ENCODE measurements around the gene LAG3.
"Not testable (repeated sequence)": the region's sequence is repeated elsewhere in the genome, so short reads cannot be mapped to it uniquely, and the experiment has no call there.

Gene LAG3
- total RNA-seq: 6.8 to 19.9 (median 12.5) reads per million in 4 experiments

- DNase-seq: no peak
Observed at GRCh38 chr12:6772331-6772695, at the start of gene LAG3. Gene LAG3 (plus strand): TSS chr12:6772520. CDS start chr12:6772853, 333 bp downstream.

- no peak for DNase-seq
Observed at GRCh38 chr12:6722863-6723262, 49.5 kb upstream of the LAG3 start.

DNA sequence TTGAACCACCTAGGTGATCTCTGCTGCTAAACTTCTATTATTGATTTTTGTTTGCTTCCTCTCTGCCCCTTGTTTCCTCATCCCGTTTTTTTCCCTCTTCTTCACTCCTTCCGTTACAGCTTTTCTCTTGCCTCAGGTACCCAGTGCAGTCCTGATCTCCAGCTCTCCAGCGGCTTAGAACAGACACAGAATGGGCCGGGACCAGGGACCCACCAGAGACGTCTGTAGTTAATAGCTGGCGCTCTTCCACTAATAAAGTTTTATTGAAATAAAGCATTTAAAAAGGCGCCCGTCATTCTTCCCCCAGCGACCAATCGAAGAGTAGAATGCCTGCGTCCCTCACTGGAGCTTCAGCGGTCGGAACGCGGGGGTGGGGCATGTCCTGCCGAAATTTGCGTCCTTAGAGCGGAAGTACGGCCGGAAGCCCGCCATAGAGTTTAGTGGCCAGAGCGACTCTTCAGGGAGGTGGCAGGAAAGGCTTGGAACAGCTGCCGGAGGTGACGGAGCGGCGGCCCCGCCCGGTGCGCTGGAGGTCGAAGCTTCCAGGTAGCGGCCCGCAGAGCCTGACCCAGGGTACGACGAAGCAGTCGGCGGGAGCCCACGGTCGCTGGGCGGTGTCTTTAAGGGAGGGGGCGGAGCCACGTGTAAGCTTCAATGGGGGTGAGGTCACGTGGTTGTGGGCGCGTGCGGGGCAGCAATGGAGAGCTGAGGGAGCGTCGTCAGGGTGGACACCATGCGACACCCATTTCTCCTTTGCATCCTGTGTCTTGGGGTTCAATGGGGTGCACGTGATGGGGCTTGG lies 48.5 kb upstream of the LAG3 start, which contains the start of gene COPS7A:
Gene COPS7A (plus strand): TSS at position 440 of the 802 bp plus-strand sequence. CDS start 611 bp downstream, outside the sequence.
- peak; percentile 81 for DNase-seq

DNA sequence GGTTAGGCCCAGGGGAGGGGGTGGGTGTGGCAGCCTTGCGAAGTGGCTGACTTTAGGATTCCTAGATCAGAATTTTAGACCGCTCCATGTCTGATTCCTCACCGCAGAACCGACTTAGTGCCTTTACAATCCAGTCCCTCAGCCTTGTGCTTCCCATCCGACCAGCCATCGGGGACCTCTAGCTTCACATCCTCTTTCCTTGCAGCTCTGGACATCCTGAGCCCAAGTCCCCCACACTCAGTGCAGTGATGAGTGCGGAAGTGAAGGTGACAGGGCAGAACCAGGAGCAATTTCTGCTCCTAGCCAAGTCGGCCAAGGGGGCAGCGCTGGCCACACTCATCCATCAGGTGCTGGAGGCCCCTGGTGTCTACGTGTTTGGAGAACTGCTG lies 47.9 kb upstream of the LAG3 start:
- no peak for DNase-seq

DNA sequence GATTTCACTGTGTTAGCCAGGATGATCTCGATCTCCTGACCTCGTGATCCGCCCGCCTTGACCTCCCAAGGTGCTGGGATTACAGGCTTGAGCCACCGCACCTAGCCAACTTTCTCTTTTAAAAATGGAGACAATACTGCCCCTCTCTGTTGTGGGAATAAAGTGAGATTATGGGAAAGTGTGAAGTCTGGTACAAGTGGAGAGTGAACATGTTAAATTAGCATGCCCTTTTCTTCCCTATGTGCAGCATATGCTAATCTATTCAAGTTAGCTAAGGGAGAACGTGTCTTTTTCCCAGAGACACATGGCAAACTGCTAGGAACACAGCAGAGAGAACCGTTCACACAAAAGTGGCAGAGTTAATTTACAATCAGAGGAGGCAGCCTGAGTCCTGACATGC lies 47.0 kb upstream of the LAG3 start:
- DNase-seq: no peak

- DNase-seq: no peak
Observed at GRCh38 chr12:6729186-6729585, 43.1 kb upstream of the LAG3 start.

- no peak for DNase-seq
Observed at GRCh38 chr12:6730169-6730568, 42.2 kb upstream of the LAG3 start.

- no peak for DNase-seq
Observed at GRCh38 chr12:6734506-6735387, 37.6 kb upstream of the LAG3 start.

GRCh38 chr12:6735448-6736191 lies 36.7 kb upstream of the LAG3 start:
- DNase-seq: no peak

DNA sequence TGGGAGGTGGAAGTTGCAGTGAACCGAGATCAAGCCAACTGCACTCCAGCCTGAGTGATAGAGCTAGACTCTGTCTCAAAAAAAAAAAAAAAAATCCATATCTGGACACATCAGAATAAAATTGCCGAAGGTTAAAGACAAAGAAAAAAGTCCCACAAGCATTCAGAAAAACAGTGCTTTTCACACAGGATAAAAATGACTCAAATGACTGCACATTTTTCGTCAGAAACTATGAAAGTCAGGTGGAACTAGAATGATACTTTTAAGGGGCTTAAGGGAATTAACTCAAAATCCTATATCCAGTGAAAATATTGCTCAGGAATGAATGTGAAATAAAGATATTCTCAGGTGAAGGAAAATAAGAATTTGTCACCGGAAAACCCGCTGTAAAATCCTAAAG lies 35.6 kb upstream of the LAG3 start:
- no peak for DNase-seq

GRCh38 chr12:6742080-6742479 lies 30.2 kb upstream of the LAG3 start:
- DNase-seq: not testable (repeated sequence)

DNA sequence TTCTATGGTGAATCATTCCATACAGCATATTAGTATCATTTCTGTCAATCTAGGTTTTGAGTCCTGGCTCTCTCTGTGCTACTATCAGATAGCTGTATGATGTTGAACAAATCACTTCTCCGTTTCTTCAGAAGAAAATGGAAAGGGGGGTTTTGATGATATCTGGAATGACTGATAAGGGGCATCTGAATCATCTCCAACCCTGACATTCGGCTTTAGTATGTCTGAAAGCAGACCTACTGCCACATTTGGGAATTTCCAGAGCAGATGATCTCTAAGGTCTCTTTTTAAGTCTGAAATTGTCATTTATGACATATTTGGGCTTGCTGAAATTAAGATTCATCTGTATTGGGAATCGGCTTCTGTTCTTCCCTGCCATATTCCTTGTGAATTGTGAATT lies 29.5 kb upstream of the LAG3 start:
- no peak for DNase-seq

- not testable (repeated sequence) for DNase-seq
Observed at GRCh38 chr12:6743300-6743699, 29.0 kb upstream of the LAG3 start.

DNA sequence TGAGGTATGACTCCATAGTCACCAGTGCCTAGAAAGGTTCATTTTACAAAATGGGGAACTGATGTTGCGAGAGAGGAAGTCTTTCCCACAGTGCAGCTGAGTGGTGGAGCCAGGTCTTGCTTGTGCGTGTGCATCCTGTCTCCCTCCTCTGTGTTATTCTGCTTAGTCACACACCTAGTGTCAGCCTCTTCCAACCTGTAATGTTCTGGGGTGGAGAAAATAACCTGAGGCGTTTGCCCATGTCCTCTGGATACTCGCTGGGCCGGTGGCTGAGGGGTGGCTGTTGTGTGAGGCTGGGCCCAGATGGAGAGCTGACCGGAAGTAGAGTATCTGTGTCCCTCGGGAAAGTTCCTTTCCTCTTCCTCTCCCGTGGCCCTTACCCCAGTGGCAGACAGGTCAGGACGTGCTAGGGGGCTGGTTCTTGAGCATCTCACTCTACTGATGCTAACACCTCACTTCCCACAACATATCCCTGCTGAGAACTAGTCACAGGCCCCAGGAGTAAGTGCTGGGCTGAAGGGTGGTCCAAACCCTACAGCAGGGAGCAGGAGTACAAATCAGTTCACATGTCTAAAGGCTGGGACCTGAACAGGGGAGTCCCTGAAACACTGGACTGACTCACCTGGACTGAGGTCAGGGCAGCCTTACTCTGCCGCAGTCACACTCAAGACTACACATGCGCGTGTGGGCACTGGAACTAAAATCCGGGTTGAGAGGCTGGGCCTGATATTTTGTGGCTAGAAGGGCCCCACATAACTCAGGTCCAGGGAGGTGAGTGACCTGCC lies 26.4 kb upstream of the LAG3 start:
- DNase-seq: no peak

GRCh38 chr12:6747216-6747615 lies 25.1 kb upstream of the LAG3 start:
- DNase-seq: no peak

DNA sequence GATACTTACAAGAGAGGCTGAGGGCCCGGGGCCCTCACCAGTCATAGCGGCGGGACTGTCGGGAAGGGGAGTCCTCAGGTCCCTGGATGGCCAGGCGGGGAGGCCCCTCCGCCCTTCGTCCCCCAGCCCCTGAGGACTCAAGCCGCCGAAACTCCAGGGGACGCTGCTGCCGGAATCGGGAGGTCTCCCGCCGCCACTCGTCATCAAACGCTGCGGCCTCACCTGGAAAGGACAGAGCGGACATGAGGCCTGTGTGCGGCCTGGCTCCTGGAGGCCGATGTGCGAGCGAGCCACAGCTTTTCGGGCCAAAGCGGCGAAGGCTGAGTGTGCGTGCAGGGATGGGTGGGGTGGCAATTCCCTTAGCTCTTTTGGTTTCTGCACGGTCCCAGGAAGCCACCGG lies 23.6 kb upstream of the LAG3 start:
- no peak for DNase-seq

- DNase-seq: no peak
Observed at GRCh38 chr12:6750506-6750905, 21.8 kb upstream of the LAG3 start.

- no peak for DNase-seq
Observed at GRCh38 chr12:6751767-6752166, 20.6 kb upstream of the LAG3 start.

DNA sequence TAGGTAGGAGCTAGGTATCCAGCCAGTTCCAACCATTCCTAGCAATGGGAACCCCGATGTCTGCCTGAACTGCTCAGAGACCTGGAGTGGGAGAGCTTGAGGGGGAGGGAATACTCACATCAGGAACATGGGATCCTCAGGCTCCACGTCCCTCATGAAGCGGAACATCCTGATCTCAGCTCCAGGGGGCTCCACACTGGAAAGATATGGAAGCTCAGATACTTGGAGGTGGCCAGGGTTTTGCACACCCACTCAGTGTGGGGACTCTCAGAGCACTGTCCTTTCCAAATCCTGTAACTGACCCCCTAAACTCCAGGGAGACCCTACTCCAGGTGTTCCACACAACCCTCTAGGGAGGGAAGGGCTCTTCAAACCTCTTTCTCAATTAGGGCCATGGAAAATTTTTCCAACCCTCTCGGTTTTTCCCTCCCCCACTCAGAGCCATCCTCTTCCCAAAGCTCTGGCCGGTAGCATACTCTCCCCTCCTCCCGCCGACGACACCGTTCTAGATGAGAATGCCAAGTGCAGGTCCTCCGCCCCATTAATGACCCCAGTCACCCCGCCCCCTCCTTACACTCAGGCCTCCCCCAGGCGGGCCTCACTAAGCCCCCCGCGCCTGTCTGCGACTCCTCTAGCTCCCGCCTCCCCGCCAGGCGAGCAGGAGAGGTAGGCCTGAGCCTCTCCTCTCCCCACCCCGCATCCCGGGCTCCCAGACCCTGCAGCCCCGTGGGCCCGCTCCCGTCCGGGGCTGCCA lies 20.0 kb upstream of the LAG3 start:
- peak; percentile 44 for DNase-seq

DNA sequence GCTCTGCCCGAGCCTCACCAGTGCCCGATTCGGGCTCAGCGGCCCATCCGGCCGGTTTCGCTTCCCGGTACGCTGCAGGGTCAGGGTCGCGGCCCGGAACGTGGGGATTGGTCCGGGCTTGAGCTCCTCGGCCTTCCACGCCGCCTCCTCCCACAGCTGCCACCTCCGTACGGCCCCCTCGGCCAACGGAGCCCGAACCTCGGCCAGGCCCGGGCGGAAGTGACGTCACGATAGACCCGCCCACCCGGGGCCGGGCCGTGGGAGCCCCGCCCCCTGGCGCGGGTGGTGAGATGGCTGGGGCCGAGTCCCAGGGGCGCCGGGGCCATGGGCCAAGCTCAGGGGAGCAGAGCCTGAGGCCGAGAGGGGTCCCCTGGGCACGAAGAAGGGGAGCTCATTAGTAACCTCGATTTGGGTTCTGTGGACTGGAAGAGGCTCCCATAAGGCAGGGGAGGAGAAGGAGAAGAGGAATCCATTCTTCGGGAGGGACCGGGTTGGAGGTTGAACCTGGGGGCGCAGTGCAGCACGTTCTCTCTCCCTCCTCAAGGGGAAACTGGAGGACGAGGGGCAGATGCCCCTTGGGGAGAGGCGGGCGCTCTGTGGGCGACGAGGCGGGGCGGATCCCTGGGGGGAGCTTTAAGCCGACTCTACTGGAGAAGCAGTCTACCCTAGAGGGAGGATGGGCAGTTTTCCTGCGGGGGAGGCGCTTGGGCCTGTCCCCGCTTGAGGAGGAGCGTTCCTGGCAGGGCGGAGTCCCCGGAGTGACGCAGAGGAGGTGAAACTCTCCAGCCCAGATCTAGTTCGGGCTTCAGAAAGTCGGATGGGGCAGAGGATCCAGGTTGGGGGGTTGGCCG lies 19.2 kb upstream of the LAG3 start, which contains the start of gene MLF2:
Gene MLF2 (minus strand): TSS at position 221 of the 851 bp plus-strand sequence. CDS start 807 bp downstream, outside the sequence.
- DNase-seq: peak; percentile 93

Data from effector CD8-positive, alpha-beta T cell (primary cell).